ENCODE data around the gene SMYD3.

DNA sequence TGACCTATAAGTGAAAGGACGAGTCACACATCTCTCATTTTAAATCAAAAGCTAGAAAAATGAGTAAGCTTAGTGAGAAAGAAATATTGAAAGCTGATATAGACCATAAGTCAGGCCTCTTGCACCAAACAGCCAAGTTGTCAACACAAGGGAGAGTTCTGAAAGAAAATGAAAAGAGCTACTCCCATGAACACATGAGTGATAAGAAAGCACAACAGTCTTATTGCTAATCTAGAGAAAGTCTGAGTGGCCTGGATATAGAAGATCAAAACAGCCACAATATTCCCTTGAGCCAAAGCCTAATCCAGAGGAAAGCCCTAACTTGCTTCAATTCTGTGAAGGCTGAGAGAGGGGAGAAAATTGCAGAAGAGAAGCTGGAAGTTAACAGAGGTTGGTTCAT is 175.0 kb downstream of the SMYD3 start:
- no peak for TF ChIP-seq ZBTB1 (tag by site-specific recombination; IDR thresholded peaks at IDR 0.05)
- TF ChIP-seq, protein P1, sequence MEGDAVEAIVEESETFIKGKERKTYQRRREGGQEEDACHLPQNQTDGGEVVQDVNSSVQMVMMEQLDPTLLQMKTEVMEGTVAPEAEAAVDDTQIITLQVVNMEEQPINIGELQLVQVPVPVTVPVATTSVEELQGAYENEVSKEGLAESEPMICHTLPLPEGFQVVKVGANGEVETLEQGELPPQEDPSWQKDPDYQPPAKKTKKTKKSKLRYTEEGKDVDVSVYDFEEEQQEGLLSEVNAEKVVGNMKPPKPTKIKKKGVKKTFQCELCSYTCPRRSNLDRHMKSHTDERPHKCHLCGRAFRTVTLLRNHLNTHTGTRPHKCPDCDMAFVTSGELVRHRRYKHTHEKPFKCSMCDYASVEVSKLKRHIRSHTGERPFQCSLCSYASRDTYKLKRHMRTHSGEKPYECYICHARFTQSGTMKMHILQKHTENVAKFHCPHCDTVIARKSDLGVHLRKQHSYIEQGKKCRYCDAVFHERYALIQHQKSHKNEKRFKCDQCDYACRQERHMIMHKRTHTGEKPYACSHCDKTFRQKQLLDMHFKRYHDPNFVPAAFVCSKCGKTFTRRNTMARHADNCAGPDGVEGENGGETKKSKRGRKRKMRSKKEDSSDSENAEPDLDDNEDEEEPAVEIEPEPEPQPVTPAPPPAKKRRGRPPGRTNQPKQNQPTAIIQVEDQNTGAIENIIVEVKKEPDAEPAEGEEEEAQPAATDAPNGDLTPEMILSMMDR (tag by site-specific recombination; IDR thresholded peaks at IDR 0.05) = no peak
- TF ChIP-seq SCRT2 (tag by site-specific recombination; IDR thresholded peaks at IDR 0.05) = no peak
- no peak for TF ChIP-seq ZNF629 (tag by site-specific recombination; IDR thresholded peaks at IDR 0.05)
- TF ChIP-seq, protein P2, sequence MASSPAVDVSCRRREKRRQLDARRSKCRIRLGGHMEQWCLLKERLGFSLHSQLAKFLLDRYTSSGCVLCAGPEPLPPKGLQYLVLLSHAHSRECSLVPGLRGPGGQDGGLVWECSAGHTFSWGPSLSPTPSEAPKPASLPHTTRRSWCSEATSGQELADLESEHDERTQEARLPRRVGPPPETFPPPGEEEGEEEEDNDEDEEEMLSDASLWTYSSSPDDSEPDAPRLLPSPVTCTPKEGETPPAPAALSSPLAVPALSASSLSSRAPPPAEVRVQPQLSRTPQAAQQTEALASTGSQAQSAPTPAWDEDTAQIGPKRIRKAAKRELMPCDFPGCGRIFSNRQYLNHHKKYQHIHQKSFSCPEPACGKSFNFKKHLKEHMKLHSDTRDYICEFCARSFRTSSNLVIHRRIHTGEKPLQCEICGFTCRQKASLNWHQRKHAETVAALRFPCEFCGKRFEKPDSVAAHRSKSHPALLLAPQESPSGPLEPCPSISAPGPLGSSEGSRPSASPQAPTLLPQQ (tag by site-specific recombination; IDR thresholded peaks at IDR 0.05) = no peak
- TF ChIP-seq, protein P3, sequence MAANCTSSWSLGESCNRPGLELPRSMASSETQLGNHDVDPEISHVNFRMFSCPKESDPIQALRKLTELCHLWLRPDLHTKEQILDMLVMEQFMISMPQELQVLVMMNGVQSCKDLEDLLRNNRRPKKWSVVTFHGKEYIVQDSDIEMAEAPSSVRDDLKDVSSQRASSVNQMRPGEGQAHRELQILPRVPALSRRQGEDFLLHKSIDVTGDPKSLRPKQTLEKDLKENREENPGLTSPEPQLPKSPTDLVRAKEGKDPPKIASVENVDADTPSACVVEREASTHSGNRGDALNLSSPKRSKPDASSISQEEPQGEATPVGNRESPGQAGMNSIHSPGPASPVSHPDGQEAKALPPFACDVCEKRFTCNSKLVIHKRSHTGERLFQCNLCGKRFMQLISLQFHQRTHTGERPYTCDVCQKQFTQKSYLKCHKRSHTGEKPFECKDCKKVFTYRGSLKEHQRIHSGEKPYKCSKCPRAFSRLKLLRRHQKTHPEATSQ (tag by site-specific recombination; IDR thresholded peaks at IDR 0.05) = no peak
- TF ChIP-seq, protein P4, sequence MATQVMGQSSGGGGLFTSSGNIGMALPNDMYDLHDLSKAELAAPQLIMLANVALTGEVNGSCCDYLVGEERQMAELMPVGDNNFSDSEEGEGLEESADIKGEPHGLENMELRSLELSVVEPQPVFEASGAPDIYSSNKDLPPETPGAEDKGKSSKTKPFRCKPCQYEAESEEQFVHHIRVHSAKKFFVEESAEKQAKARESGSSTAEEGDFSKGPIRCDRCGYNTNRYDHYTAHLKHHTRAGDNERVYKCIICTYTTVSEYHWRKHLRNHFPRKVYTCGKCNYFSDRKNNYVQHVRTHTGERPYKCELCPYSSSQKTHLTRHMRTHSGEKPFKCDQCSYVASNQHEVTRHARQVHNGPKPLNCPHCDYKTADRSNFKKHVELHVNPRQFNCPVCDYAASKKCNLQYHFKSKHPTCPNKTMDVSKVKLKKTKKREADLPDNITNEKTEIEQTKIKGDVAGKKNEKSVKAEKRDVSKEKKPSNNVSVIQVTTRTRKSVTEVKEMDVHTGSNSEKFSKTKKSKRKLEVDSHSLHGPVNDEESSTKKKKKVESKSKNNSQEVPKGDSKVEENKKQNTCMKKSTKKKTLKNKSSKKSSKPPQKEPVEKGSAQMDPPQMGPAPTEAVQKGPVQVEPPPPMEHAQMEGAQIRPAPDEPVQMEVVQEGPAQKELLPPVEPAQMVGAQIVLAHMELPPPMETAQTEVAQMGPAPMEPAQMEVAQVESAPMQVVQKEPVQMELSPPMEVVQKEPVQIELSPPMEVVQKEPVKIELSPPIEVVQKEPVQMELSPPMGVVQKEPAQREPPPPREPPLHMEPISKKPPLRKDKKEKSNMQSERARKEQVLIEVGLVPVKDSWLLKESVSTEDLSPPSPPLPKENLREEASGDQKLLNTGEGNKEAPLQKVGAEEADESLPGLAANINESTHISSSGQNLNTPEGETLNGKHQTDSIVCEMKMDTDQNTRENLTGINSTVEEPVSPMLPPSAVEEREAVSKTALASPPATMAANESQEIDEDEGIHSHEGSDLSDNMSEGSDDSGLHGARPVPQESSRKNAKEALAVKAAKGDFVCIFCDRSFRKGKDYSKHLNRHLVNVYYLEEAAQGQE (tag by site-specific recombination; IDR thresholded peaks at IDR 0.05) = no peak
